GM12873 (cell line): ENCODE results near the gene ZNHIT6.
A peak's percentile ranks its signal among the peaks of the same experiment; 100 is the strongest.

Experiments used
- TF ChIP-seq, protein P1 (sequence below): IDR thresholded peaks from 2 replicates; pipeline ENCODE4 v1.5.1; 2012; ENCODE audit warnings: low read depth, mild to moderate bottlenecking, moderate library complexity, low read length, control low read depth; ENCODE audit not compliant: insufficient read depth; ENCODE audit errors: missing control alignments

ZNHIT6 gene

DNA sequence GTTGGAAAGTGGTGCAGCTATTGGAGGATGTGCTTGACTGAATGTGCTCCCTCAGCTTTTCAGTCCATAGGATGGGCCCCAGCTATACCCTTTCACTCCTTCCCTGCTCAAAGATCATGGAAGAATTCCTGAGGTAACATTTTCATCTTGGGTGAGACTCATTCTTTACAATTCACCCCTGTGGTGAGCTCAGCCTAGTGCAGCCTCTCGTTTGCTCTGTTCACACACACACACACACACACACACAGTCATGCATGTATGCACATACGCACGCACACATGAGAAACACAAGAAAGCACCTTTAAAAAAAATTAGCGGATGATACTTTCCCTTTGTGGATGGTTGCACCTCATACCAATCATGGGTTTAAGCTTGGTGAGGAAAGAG, 101.8 kb downstream of the ZNHIT6 start:
- TF ChIP-seq, protein P1, sequence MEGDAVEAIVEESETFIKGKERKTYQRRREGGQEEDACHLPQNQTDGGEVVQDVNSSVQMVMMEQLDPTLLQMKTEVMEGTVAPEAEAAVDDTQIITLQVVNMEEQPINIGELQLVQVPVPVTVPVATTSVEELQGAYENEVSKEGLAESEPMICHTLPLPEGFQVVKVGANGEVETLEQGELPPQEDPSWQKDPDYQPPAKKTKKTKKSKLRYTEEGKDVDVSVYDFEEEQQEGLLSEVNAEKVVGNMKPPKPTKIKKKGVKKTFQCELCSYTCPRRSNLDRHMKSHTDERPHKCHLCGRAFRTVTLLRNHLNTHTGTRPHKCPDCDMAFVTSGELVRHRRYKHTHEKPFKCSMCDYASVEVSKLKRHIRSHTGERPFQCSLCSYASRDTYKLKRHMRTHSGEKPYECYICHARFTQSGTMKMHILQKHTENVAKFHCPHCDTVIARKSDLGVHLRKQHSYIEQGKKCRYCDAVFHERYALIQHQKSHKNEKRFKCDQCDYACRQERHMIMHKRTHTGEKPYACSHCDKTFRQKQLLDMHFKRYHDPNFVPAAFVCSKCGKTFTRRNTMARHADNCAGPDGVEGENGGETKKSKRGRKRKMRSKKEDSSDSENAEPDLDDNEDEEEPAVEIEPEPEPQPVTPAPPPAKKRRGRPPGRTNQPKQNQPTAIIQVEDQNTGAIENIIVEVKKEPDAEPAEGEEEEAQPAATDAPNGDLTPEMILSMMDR = no peak

DNA sequence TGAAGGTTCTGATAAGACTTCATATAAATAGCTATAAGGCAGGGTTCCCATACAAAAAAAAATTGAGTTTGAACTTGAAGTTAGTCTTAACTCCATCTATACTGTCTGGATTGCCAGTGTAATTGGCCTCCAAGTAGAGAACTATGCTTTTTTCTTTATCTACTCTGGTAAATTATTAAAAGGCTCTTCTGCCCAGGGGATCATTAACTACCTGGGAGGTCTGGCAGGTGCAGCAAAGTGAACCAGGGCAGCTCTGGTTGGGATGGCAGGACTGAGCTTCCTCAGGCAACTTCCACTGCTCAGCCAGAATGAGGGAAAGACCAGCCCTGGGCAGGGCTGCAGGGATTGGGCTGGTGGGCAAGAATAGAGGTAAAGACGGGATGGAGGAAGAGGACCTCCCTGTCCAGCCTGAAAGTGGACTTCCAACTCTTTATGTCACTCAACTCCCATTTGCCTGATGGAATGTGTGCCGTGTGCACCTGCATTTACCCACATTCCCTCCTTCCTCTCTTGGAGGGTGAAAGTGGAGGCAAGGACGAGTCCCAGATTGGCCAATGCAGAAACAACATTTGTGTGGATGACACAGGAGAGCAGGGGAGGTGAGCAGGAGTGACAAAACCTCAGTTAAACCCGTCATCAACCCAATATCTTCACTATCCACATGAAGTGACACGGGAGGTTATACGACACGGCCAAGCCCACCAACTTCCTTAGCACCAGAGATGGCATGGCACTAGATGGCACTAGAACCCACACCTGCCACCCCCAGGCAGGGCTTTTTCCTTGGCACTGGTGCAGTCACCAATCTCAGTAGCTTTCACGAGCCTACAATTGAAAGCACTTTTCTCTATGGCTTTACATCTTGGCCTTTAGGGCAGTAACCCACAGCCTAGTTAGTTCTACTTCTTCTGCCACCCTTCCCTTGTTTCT, 102.5 kb downstream of the ZNHIT6 start:
- TF ChIP-seq, protein P1 = peak; percentile 21

DNA sequence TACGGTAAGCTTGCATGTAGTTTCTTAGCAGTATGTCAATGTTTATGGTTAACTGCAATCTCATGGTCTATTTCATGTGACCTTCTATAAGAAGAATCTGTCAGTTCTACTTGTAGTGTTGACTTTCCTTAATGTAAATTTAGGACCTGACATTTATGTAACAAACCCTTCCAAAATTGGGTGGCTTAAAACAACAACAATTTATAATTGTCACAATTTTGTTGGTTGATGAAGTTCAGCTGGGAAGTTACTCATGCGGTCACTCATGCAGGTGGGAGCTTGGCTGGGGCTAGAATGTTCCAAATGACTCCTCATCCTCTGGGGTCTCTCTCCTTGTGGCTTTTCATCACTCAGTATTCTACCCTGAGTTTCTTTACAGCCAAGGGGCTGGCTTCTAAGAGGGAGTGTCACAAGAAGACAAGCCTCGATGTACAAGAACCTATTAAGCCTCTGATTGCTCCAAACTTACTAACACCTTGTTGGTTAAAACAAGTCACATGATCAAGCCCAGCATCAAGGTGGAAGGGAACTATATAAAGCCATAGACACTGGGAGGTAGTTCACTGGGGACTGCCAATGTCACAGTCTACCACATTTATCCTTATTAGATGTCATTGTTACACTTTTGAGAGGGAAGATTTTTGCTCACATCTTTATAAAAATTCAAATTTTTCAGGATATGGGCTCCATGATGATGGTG, 103.8 kb downstream of the ZNHIT6 start:
- TF ChIP-seq, protein P1 = no peak

DNA sequence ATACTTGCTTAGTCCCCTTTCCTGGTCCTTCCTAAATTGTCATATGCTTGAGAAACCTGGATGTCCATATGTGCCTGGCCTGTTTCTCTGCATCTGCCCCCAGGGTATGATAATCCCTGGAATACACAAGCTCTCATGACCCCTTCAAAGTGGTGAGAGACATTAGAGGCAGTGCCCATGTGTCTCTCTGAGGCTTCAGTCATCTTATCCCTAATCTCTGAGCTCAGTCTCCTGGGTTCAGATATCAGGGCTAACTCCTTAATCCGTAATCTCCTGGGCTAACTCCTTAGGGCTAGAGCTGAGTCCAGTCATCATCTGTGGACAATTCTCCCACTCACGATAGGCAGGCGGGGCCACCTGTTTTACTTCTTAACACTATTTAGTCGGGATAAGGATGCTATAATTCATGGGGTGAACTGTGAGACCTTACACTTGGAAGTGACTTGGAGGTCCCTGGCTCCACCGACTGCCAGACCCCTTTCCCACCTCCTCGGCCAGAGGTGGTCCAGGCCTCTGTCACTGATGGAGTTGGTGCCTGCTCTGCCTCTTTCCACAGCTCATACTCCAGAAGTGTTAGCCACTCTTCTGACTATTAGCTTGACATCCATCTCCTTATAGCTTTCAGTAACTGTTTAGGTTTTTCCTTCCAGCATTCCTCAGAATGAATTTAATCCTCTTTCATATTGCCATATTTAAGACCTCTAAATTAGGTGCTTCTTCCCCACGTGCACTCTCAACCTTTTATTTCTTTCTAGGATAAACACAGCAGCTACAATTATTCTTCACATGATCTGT, 105.0 kb downstream of the ZNHIT6 start:
- TF ChIP-seq, protein P1 = no peak

DNA sequence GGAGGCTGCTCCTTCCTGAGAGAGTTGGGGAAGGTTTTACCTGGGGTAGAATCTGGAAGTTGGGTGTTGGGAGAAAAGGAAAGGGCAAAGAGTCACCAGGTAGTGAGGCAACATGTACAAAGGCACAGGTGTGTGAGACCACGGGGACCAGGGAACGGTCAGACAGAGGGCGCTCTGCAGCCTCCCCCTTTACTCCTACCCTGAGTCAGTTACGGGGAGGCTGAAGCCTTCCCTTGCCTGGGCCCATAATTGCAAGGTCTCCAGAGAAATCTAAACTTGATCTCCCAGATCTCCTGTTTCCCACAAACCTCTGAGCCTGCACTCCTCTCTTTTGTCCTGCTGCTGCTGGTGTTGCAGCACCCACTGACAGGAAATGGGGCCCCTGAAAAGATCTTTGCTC, 105.7 kb downstream of the ZNHIT6 start:
- TF ChIP-seq, protein P1 = no peak

DNA sequence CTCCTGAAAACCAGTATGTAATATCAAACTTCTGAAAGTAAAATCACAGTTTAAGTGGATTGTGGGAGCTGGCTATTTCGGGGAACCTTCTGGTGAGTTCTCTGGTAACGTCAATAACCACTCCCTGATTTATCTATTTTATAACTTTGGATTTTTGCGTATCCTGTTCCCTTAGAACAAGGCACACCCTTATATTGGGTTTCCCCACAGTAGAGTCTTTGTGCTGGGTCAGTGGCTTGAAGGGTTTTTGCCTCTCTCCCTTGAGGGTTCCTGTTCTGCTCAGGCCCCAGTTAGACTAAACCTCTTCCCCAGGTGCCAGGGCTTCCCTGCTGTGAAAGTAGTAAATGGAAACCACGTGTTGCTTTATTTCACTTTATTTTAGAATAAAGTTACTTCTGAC, 106.3 kb downstream of the ZNHIT6 start:
- TF ChIP-seq, protein P1 = no peak
